ENCODE data around the gene ASXL3. TPM values are rescaled to one million over a fixed set of nuclear protein-coding genes. Genes with fewer than 3 reads are reported as not detected.

ASXL3 gene
- total and polyA plus RNA-seq, 2 donors (not counting 1 experiment from before 2014, with no cell fraction given): 0.02 TPM; not detected in 1

GRCh38 chr18:33600846-33601245, 22.8 kb downstream of the ASXL3 start:
- no CpG with 5 or more reads among the region's 3 CpGs for WGBS (ENCODE audit: insufficient coverage)
- no peak for DNase-seq
- Histone ChIP-seq H3K27ac (ENCODE audit: low read length in 2 of 2) (no peak overlapping the region), H2AFZ (ENCODE audit: insufficient read depth, low read depth, low read length, poor library complexity, severe bottlenecking) (no peak overlapping the region), H3K4me1 (ENCODE audit: control insufficient read depth in 2 of 2, insufficient read depth in 2 of 2, low read length in 2 of 2) (no peaks in the 10 kb centered on the region), H3K27me3 (replicated peaks in 1 of 4; ENCODE audit: control extremely low read depth in 1 of 4, control insufficient read depth in 3 of 4, insufficient read depth in 4 of 4, low read length in 3 of 4) (no peaks in the 10 kb centered on the region), H3K79me2 (ENCODE audit: control insufficient read depth, insufficient read depth, low read length) (no peaks in the 10 kb centered on the region), H3K36me3 (replicated peaks in 1 of 2; ENCODE audit: control extremely low read depth in 1 of 2, control insufficient read depth in 1 of 2, extremely low read depth in 1 of 2, insufficient read depth in 2 of 2, low read length in 1 of 2) (no peaks in the 10 kb centered on the region), H3K9ac (ENCODE audit: low read length) (no peak overlapping the region), H3K4me3 (ENCODE audit: control extremely low read depth in 1 of 5, extremely low read depth in 1 of 5, insufficient read depth in 1 of 5, low read depth in 2 of 5, low read length in 4 of 5) (no peak overlapping the region), H4K20me1 (ENCODE audit: control insufficient read depth, insufficient read depth, low read length, poor library complexity, severe bottlenecking) (no peaks in the 10 kb centered on the region), H3K4me2 (replicated peaks; ENCODE audit: low read depth, low read length, poor library complexity, severe bottlenecking) (no peak overlapping the region), H3K9me3 (ENCODE audit: control extremely low read depth in 1 of 3, control insufficient read depth in 2 of 3, insufficient read depth in 1 of 3, low read length in 2 of 3) (no peaks in the 10 kb centered on the region)
- ChIA-PET POLR2A (no interaction called here), CTCF (no interaction called here)
- Mint-ChIP-seq H3K4me3 (no peak overlapping the region), H3K27ac (no peak overlapping the region), H3K27me3 (no peaks in the 10 kb centered on the region), H3K4me1 (no peaks in the 10 kb centered on the region), H3K9me3 (ENCODE audit: insufficient read depth) (no peaks in the 10 kb centered on the region)
- no peak for TF ChIP-seq EZH2 (IDR thresholded peaks at IDR 0.05; ENCODE audit: borderline replicate concordance, insufficient read depth, low read depth, low read length, poor library complexity, severe bottlenecking)
- no peak for TF ChIP-seq CTCF (IDR thresholded peaks at IDR 0.05)
- intact Hi-C loops (cut with micrococcal nuclease): no loop called here
- no peak for ATAC-seq (ENCODE audit: low read depth)

- Histone ChIP-seq H2AFZ (ENCODE audit: insufficient read depth, low read depth, low read length, poor library complexity, severe bottlenecking) (no peak overlapping the region), H3K36me3 (replicated peaks in 1 of 2; ENCODE audit: control extremely low read depth in 1 of 2, control insufficient read depth in 1 of 2, extremely low read depth in 1 of 2, insufficient read depth in 2 of 2, low read length in 1 of 2) (no peaks in the 10 kb centered on the region), H4K20me1 (ENCODE audit: control insufficient read depth, insufficient read depth, low read length, poor library complexity, severe bottlenecking) (no peaks in the 10 kb centered on the region), H3K9ac (ENCODE audit: low read length) (no peak overlapping the region), H3K27ac (ENCODE audit: low read length in 2 of 2) (no peak overlapping the region), H3K27me3 (replicated peaks in 1 of 4; ENCODE audit: control extremely low read depth in 1 of 4, control insufficient read depth in 3 of 4, insufficient read depth in 4 of 4, low read length in 3 of 4) (no peaks in the 10 kb centered on the region), H3K4me3 (ENCODE audit: control extremely low read depth in 1 of 5, extremely low read depth in 1 of 5, insufficient read depth in 1 of 5, low read depth in 2 of 5, low read length in 4 of 5) (no peak overlapping the region), H3K4me2 (replicated peaks; ENCODE audit: low read depth, low read length, poor library complexity, severe bottlenecking) (no peak overlapping the region), H3K79me2 (ENCODE audit: control insufficient read depth, insufficient read depth, low read length) (no peaks in the 10 kb centered on the region), H3K4me1 (ENCODE audit: control insufficient read depth in 2 of 2, insufficient read depth in 2 of 2, low read length in 2 of 2) (no peaks in the 10 kb centered on the region), H3K9me3 (ENCODE audit: control extremely low read depth in 1 of 3, control insufficient read depth in 2 of 3, insufficient read depth in 1 of 3, low read length in 2 of 3) (no peaks in the 10 kb centered on the region)
- intact Hi-C loops (cut with micrococcal nuclease): no loop called here
- 100% methylated on average over 2 of the region's 2 CpGs for WGBS (ENCODE audit: insufficient coverage)
- Mint-ChIP-seq H3K9me3 (ENCODE audit: insufficient read depth) (no peaks in the 10 kb centered on the region), H3K27ac (no peak overlapping the region), H3K4me3 (no peak overlapping the region), H3K4me1 (no peaks in the 10 kb centered on the region), H3K27me3 (no peaks in the 10 kb centered on the region)
- CTCF ChIA-PET: no interaction called here
- POLR2A ChIA-PET: no interaction called here
- TF ChIP-seq EZH2 (IDR thresholded peaks at IDR 0.05; ENCODE audit: borderline replicate concordance, insufficient read depth, low read depth, low read length, poor library complexity, severe bottlenecking) (no peak), CTCF (IDR thresholded peaks at IDR 0.05) (no peak)
- no peak for DNase-seq
- ATAC-seq (ENCODE audit: low read depth): no peak
Observed at GRCh38 chr18:33603454-33603853, 25.4 kb downstream of the ASXL3 start.
